ENCODE data around the gene TOR2A. TPM values are rescaled to one million over a fixed set of nuclear protein-coding genes. Genes with fewer than 3 reads are reported as not detected.

Gene TOR2A
- total and polyA plus RNA-seq, 2 donors from 2014 or later, result 12.7 to 14.5 TPM

GRCh38 chr9:127722055-127722745 is 12.9 kb downstream of the TOR2A start:
- Histone ChIP-seq H3K36me3 (ENCODE audit: control insufficient read depth in 2 of 3, insufficient read depth in 3 of 3, low read length in 3 of 3) (no peaks in the 10 kb centered on the region), H3K27me3 (ENCODE audit: control insufficient read depth, insufficient read depth, low read length) (no peaks in the 10 kb centered on the region), H3K4me3 (ENCODE audit: low read length in 3 of 3) (no peak overlapping the region), H3K27ac (ENCODE audit: low read depth in 2 of 2, low read length in 2 of 2) (no peak overlapping the region), H3K9me3 (ENCODE audit: control insufficient read depth in 2 of 3, insufficient read depth in 1 of 3, low read length in 3 of 3) (no peaks in the 10 kb centered on the region), H3K9ac (ENCODE audit: low read length in 3 of 3) (no peak overlapping the region), H3K4me1 (ENCODE audit: control insufficient read depth in 2 of 3, insufficient read depth in 2 of 3, low read depth in 1 of 3, low read length in 3 of 3) (peaks cover 0 to 3% (median 0%) of the 10 kb centered on the region in 3 donors)
- intact Hi-C loops (cut with DNase I), result loop anchor here (10.0 kb wide), 1 partner anchor 127 kb away; no protein-coding TSS in a partner anchor
- TF ChIP-seq, protein P1, sequence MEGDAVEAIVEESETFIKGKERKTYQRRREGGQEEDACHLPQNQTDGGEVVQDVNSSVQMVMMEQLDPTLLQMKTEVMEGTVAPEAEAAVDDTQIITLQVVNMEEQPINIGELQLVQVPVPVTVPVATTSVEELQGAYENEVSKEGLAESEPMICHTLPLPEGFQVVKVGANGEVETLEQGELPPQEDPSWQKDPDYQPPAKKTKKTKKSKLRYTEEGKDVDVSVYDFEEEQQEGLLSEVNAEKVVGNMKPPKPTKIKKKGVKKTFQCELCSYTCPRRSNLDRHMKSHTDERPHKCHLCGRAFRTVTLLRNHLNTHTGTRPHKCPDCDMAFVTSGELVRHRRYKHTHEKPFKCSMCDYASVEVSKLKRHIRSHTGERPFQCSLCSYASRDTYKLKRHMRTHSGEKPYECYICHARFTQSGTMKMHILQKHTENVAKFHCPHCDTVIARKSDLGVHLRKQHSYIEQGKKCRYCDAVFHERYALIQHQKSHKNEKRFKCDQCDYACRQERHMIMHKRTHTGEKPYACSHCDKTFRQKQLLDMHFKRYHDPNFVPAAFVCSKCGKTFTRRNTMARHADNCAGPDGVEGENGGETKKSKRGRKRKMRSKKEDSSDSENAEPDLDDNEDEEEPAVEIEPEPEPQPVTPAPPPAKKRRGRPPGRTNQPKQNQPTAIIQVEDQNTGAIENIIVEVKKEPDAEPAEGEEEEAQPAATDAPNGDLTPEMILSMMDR (IDR thresholded peaks at IDR 0.05; ENCODE audit: borderline replicate concordance, extremely low read depth, insufficient read depth), result no peak
- DNase-seq (peak in 3 of 5 donors; percentile 31 to 64 (median 58)), FAIRE-seq (no peak)

DNA sequence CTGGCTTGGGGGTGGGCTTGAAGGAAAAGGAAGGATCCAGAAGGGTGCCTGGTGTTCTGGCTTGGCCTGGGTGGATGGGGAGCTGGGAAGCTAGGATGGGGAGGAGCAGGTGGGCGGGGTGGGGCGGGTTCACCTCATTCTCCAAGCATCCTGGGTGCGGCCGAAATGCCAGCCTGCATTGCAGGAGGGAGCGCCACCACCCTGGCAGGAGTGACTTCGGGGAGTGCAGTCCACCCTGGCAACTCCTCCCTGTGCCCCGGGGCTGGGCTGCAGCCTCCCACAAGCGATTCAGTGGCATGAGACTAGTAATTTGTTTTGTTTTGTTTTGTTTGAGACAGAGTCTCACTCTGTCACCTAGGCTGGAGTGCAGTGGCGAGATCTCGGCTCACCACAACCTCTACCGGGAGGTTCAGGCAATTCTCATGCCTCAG is 13.7 kb downstream of the TOR2A start:
- H3K4me3 ChIP-seq (ENCODE audit: low read length in 3 of 3), result no peak overlapping the region
- H3K4me1 ChIP-seq (ENCODE audit: control insufficient read depth in 2 of 3, insufficient read depth in 2 of 3, low read depth in 1 of 3, low read length in 3 of 3), result peaks cover 0 to 4% (median 0%) of the 10 kb centered on the region in 3 donors
- no peak for FAIRE-seq
- H3K36me3 ChIP-seq (ENCODE audit: control insufficient read depth in 2 of 3, insufficient read depth in 3 of 3, low read length in 3 of 3), result no peaks in the 10 kb centered on the region
- H3K9ac ChIP-seq (ENCODE audit: low read length in 3 of 3), result no peak overlapping the region
- intact Hi-C loops (cut with DNase I), result loop anchor here (10.0 kb wide), 1 partner anchor 127 kb away; no protein-coding TSS in a partner anchor
- DNase-seq, result peak in 1 of 5 donors; percentile 92
- no peaks in the 10 kb centered on the region for H3K9me3 ChIP-seq (ENCODE audit: control insufficient read depth in 2 of 3, insufficient read depth in 1 of 3, low read length in 3 of 3)
- TF ChIP-seq, protein P1 (IDR thresholded peaks at IDR 0.05; ENCODE audit: borderline replicate concordance, extremely low read depth, insufficient read depth), result no peak
- no peak overlapping the region for H3K27ac ChIP-seq (ENCODE audit: low read depth in 2 of 2, low read length in 2 of 2)
- H3K27me3 ChIP-seq (ENCODE audit: control insufficient read depth, insufficient read depth, low read length), result no peaks in the 10 kb centered on the region

- TF ChIP-seq, protein P1 (IDR thresholded peaks at IDR 0.05; ENCODE audit: borderline replicate concordance, extremely low read depth, insufficient read depth), result no peak
Measured at GRCh38 chr9:127720865-127721227, 14.2 kb downstream of the TOR2A start.

More at GRCh38 chr9:127720865-127721227, 14.2 kb downstream of the TOR2A start:
- H3K9me3 ChIP-seq (ENCODE audit: control insufficient read depth in 2 of 3, insufficient read depth in 1 of 3, low read length in 3 of 3), result no peaks in the 10 kb centered on the region
- DNase-seq (peak in 1 of 5 donors; percentile 64), FAIRE-seq (no peak)
- H3K27ac ChIP-seq (ENCODE audit: low read depth in 2 of 2, low read length in 2 of 2), result no peak overlapping the region
- intact Hi-C loops (cut with DNase I), result loop anchor here (10.0 kb wide), 1 partner anchor 126 kb away; no protein-coding TSS in a partner anchor
- H3K9ac ChIP-seq (ENCODE audit: low read length in 3 of 3), result no peak overlapping the region
- peaks cover 0 to 9% (median 3%) of the 10 kb centered on the region in 3 donors for H3K4me1 ChIP-seq (ENCODE audit: control insufficient read depth in 2 of 3, insufficient read depth in 2 of 3, low read depth in 1 of 3, low read length in 3 of 3)
- no peaks in the 10 kb centered on the region for H3K27me3 ChIP-seq (ENCODE audit: control insufficient read depth, insufficient read depth, low read length)
- no peak overlapping the region for H3K4me3 ChIP-seq (ENCODE audit: low read length in 3 of 3)
- no peaks in the 10 kb centered on the region for H3K36me3 ChIP-seq (ENCODE audit: control insufficient read depth in 2 of 3, insufficient read depth in 3 of 3, low read length in 3 of 3)
